GM19239 (cell line): ENCODE results near the gene LDLRAD1.
"Not testable (repeated sequence)": the region's sequence is repeated elsewhere in the genome, so short reads cannot be mapped to it uniquely, and the experiment has no call there.

ENCODE experiments used
- DNase-seq: peaks from one replicate; pipeline ENCODE4 v3.0.0; 2011; ENCODE audit warnings: low spot score; ENCODE audit not compliant: insufficient read length
- FAIRE-seq: peaks from 2 replicates; lab custom pipeline; 2011; peaks lifted over from hg19 to GRCh38; lab: Jason Lieb, UNC

Gene LDLRAD1

GRCh38 chr1:54017979-54018378 is at the start of gene LDLRAD1:
Gene LDLRAD1, minus strand, starts transcription at chr1:54018186. Its CDS starts 74 bp downstream, at chr1:54018112.
- FAIRE-seq (no peak), DNase-seq (no peak)

GRCh38 chr1:54064299-54064698 is 46.3 kb upstream of the LDLRAD1 start:
- no peak for FAIRE-seq
- DNase-seq, result no peak

GRCh38 chr1:54054438-54054749 is 36.4 kb upstream of the LDLRAD1 start:
- FAIRE-seq, result no peak
- no peak for DNase-seq

GRCh38 chr1:54053745-54054437 is 35.9 kb upstream of the LDLRAD1 start:
- FAIRE-seq (peak; percentile 72), DNase-seq (no peak)

GRCh38 chr1:54052934-54053744 is 35.2 kb upstream of the LDLRAD1 start, which contains the start of the genes TCEANC2 and TMEM59:
Gene TCEANC2, plus strand, starts transcription at chr1:54053608. Its CDS starts 815 bp downstream, at chr1:54054423.
Gene TMEM59, minus strand, starts transcription at chr1:54053204. Its CDS starts 16 bp downstream, at chr1:54053188.
- FAIRE-seq (peak; percentile 98), DNase-seq (peak; percentile 79)

GRCh38 chr1:54052431-54052933 is 34.5 kb upstream of the LDLRAD1 start:
- FAIRE-seq (peak; percentile 76), DNase-seq (no peak)

GRCh38 chr1:54051933-54052430 is 34.0 kb upstream of the LDLRAD1 start:
- FAIRE-seq (no peak), DNase-seq (no peak)

GRCh38 chr1:54050435-54050834 is 32.4 kb upstream of the LDLRAD1 start:
- not testable (repeated sequence) for FAIRE-seq, DNase-seq

GRCh38 chr1:54047384-54048305 is 29.7 kb upstream of the LDLRAD1 start:
- no peak for DNase-seq
- peak; percentile 79 for FAIRE-seq

- no peak for DNase-seq
- no peak for FAIRE-seq
Measured at GRCh38 chr1:54046671-54047383, 28.8 kb upstream of the LDLRAD1 start.

GRCh38 chr1:54045496-54045895 is 27.5 kb upstream of the LDLRAD1 start:
- FAIRE-seq (no peak), DNase-seq (no peak)

- FAIRE-seq, result no peak
- no peak for DNase-seq
Measured at GRCh38 chr1:54041806-54042205, 23.8 kb upstream of the LDLRAD1 start.

GRCh38 chr1:54037476-54037875 is 19.5 kb upstream of the LDLRAD1 start:
- DNase-seq (no peak), FAIRE-seq (no peak)

- no peak for DNase-seq
- no peak for FAIRE-seq
Measured at GRCh38 chr1:54028306-54029251, 10.6 kb upstream of the LDLRAD1 start.

- FAIRE-seq (no peak), DNase-seq (no peak)
Measured at GRCh38 chr1:54027848-54028247, 9.9 kb upstream of the LDLRAD1 start.

GRCh38 chr1:54024811-54025210 is 6.8 kb upstream of the LDLRAD1 start:
- DNase-seq, FAIRE-seq: not testable (repeated sequence)

- FAIRE-seq, result no peak
Measured at GRCh38 chr1:54024358-54024757, 6.4 kb upstream of the LDLRAD1 start.

GRCh38 chr1:54019562-54020176 is 1.7 kb upstream of the LDLRAD1 start:
- not testable (repeated sequence) for FAIRE-seq, DNase-seq

More at GRCh38 chr1:54024358-54024757, 6.4 kb upstream of the LDLRAD1 start:
- no peak for DNase-seq
